Stimulated activated memory B cell treated with anti-CD40 and anti-IgM and Interleukin-4, amounts not matched to agents 10 μg/mL and 1 μg/mL and 100 μg/mL, for 72 hours (primary cell): Measurements from ENCODE around the gene ADGRE3.

ENCODE experiments used
- ATAC-seq: fragments of 150-1000 bp; cut with Tn5 transposase; 2 replicates; pipeline ENCODE4 v1.10.0; 2021
- H3K27ac Mint-ChIP-seq: one replicate; pipeline ENCODE4 v1.8.0; 2022; ENCODE audit warnings: mild to moderate bottlenecking, mixed read lengths
- H3K27me3 Mint-ChIP-seq: one replicate; pipeline ENCODE4 v1.8.0; 2022; ENCODE audit warnings: mixed read lengths
- H3K36me3 Mint-ChIP-seq: one replicate; pipeline ENCODE4 v1.8.0; 2022; ENCODE audit warnings: mixed read lengths
- H3K4me1 Mint-ChIP-seq: one replicate; pipeline ENCODE4 v1.8.0; 2022; ENCODE audit warnings: mixed read lengths
- H3K4me3 Mint-ChIP-seq: one replicate; pipeline ENCODE4 v1.8.0; 2022; ENCODE audit warnings: mild to moderate bottlenecking, moderate library complexity, mixed read lengths
- H3K9me3 Mint-ChIP-seq: one replicate; pipeline ENCODE4 v1.8.0; 2022; ENCODE audit warnings: mixed read lengths

The ADGRE3 gene

GRCh38 chr19:14674764-14675163 lies at the start of gene ADGRE3:
TSS of gene ADGRE3 (minus strand) at chr19:14674844. CDS start at chr19:14674770, 74 bp downstream.
- ATAC-seq = peak; percentile 82
- Mint-ChIP-seq H3K4me3 (no peak within 1 kb of the TSS), H3K9me3 (no peaks in the 10 kb centered on the region), H3K27me3 (no peaks in the 10 kb centered on the region), H3K4me1 (peaks cover 21% of the 10 kb centered on the region), H3K36me3 (no peaks in the 10 kb centered on the region), H3K27ac (peak within 1 kb of the TSS; percentile 22)

- H3K9me3 Mint-ChIP-seq = peaks cover 37% of the 10 kb centered on the region
- ATAC-seq = no peak
- H3K4me3 Mint-ChIP-seq = no peak overlapping the region
- no peaks in the 10 kb centered on the region for H3K4me1 Mint-ChIP-seq
- H3K27ac Mint-ChIP-seq = no peak overlapping the region
- H3K36me3 Mint-ChIP-seq = peaks cover 84% of the 10 kb centered on the region
- no peaks in the 10 kb centered on the region for H3K27me3 Mint-ChIP-seq
Measured at GRCh38 chr19:14722127-14722526, 47.5 kb upstream of the ADGRE3 start.

GRCh38 chr19:14719162-14719561 lies 44.5 kb upstream of the ADGRE3 start:
- H3K9me3 Mint-ChIP-seq = peaks cover 39% of the 10 kb centered on the region
- ATAC-seq = no peak
- peaks cover 97% of the 10 kb centered on the region for H3K36me3 Mint-ChIP-seq
- no peaks in the 10 kb centered on the region for H3K27me3 Mint-ChIP-seq
- H3K27ac Mint-ChIP-seq = no peak overlapping the region
- H3K4me1 Mint-ChIP-seq = no peaks in the 10 kb centered on the region
- no peak overlapping the region for H3K4me3 Mint-ChIP-seq

- ATAC-seq = no peak
- peaks cover 97% of the 10 kb centered on the region for H3K36me3 Mint-ChIP-seq
- H3K27ac Mint-ChIP-seq = no peak overlapping the region
- H3K4me3 Mint-ChIP-seq = no peak overlapping the region
- H3K27me3 Mint-ChIP-seq = no peaks in the 10 kb centered on the region
- H3K4me1 Mint-ChIP-seq = no peaks in the 10 kb centered on the region
- H3K9me3 Mint-ChIP-seq = peaks cover 42% of the 10 kb centered on the region
Measured at GRCh38 chr19:14718522-14719116, 44.0 kb upstream of the ADGRE3 start.

- H3K4me1 Mint-ChIP-seq = no peaks in the 10 kb centered on the region
- H3K27ac Mint-ChIP-seq = no peak overlapping the region
- H3K4me3 Mint-ChIP-seq = no peak overlapping the region
- no peaks in the 10 kb centered on the region for H3K27me3 Mint-ChIP-seq
- H3K9me3 Mint-ChIP-seq = peaks cover 42% of the 10 kb centered on the region
- ATAC-seq = no peak
- peaks cover 99% of the 10 kb centered on the region for H3K36me3 Mint-ChIP-seq
Measured at GRCh38 chr19:14715841-14716240, 41.2 kb upstream of the ADGRE3 start.

- Mint-ChIP-seq H3K36me3 (peaks cover 87% of the 10 kb centered on the region), H3K4me1 (no peaks in the 10 kb centered on the region), H3K9me3 (no peaks in the 10 kb centered on the region), H3K27ac (no peak overlapping the region), H3K4me3 (no peak overlapping the region), H3K27me3 (no peaks in the 10 kb centered on the region)
- ATAC-seq = no peak
Measured at GRCh38 chr19:14704450-14704849, 29.8 kb upstream of the ADGRE3 start.

GRCh38 chr19:14703833-14704232 lies 29.2 kb upstream of the ADGRE3 start:
- Mint-ChIP-seq H3K27me3 (no peaks in the 10 kb centered on the region), H3K36me3 (peaks cover 87% of the 10 kb centered on the region), H3K4me3 (no peak overlapping the region), H3K9me3 (no peaks in the 10 kb centered on the region), H3K27ac (no peak overlapping the region), H3K4me1 (no peaks in the 10 kb centered on the region)
- no peak for ATAC-seq

GRCh38 chr19:14700711-14701375 lies 26.2 kb upstream of the ADGRE3 start:
- Mint-ChIP-seq H3K9me3 (no peaks in the 10 kb centered on the region), H3K4me1 (no peaks in the 10 kb centered on the region), H3K4me3 (no peak overlapping the region), H3K27ac (no peak overlapping the region), H3K36me3 (peaks cover 87% of the 10 kb centered on the region), H3K27me3 (no peaks in the 10 kb centered on the region)
- no peak for ATAC-seq

GRCh38 chr19:14699641-14700040 lies 25.0 kb upstream of the ADGRE3 start:
- Mint-ChIP-seq H3K27me3 (no peaks in the 10 kb centered on the region), H3K9me3 (no peaks in the 10 kb centered on the region), H3K4me1 (no peaks in the 10 kb centered on the region), H3K36me3 (peaks cover 88% of the 10 kb centered on the region), H3K4me3 (no peak overlapping the region), H3K27ac (no peak overlapping the region)
- ATAC-seq = no peak

GRCh38 chr19:14695471-14695870 lies 20.8 kb upstream of the ADGRE3 start:
- Mint-ChIP-seq H3K4me3 (no peak overlapping the region), H3K4me1 (peaks cover 5% of the 10 kb centered on the region), H3K36me3 (peaks cover 51% of the 10 kb centered on the region), H3K27me3 (no peaks in the 10 kb centered on the region), H3K9me3 (no peaks in the 10 kb centered on the region), H3K27ac (no peak overlapping the region)
- ATAC-seq = no peak

- Mint-ChIP-seq H3K27ac (no peak overlapping the region), H3K9me3 (no peaks in the 10 kb centered on the region), H3K4me3 (no peak overlapping the region), H3K36me3 (peaks cover 44% of the 10 kb centered on the region), H3K4me1 (peaks cover 7% of the 10 kb centered on the region), H3K27me3 (no peaks in the 10 kb centered on the region)
- ATAC-seq = no peak
Measured at GRCh38 chr19:14694641-14695266, 20.1 kb upstream of the ADGRE3 start.

- H3K4me1 Mint-ChIP-seq = peaks cover 25% of the 10 kb centered on the region
- H3K27me3 Mint-ChIP-seq = no peaks in the 10 kb centered on the region
- no peaks in the 10 kb centered on the region for H3K9me3 Mint-ChIP-seq
- peak; percentile 98 for ATAC-seq
- H3K4me3 Mint-ChIP-seq = peak within 1 kb of the TSS; percentile 98
- peaks cover 4% of the 10 kb centered on the region for H3K36me3 Mint-ChIP-seq
- peak within 1 kb of the TSS; percentile 99 for H3K27ac Mint-ChIP-seq
Measured at GRCh38 chr19:14689598-14690503, 15.2 kb upstream of the ADGRE3 start, which contains the start of gene ZNF333. TSS of gene ZNF333 (plus strand) at chr19:14690048. CDS start at chr19:14693492, 3,444 bp downstream.

GRCh38 chr19:14686411-14686810 lies 11.8 kb upstream of the ADGRE3 start:
- Mint-ChIP-seq H3K27ac (no peak overlapping the region), H3K27me3 (no peaks in the 10 kb centered on the region), H3K36me3 (no peaks in the 10 kb centered on the region)

GRCh38 chr19:14683439-14683838 lies 8.8 kb upstream of the ADGRE3 start:
- H3K4me3 Mint-ChIP-seq = no peak overlapping the region
- H3K4me1 Mint-ChIP-seq = peaks cover 15% of the 10 kb centered on the region
- H3K9me3 Mint-ChIP-seq = peaks cover 4% of the 10 kb centered on the region
- no peaks in the 10 kb centered on the region for H3K36me3 Mint-ChIP-seq
- ATAC-seq = no peak
- H3K27ac Mint-ChIP-seq = no peak overlapping the region
- no peaks in the 10 kb centered on the region for H3K27me3 Mint-ChIP-seq

More at GRCh38 chr19:14686411-14686810, 11.8 kb upstream of the ADGRE3 start:
- Mint-ChIP-seq H3K4me3 (no peak overlapping the region), H3K4me1 (peaks cover 32% of the 10 kb centered on the region), H3K9me3 (peaks cover 4% of the 10 kb centered on the region)
- ATAC-seq = no peak

GRCh38 chr19:14682084-14682483 lies 7.4 kb upstream of the ADGRE3 start:
- Mint-ChIP-seq H3K4me3 (no peak overlapping the region), H3K27me3 (no peaks in the 10 kb centered on the region), H3K27ac (no peak overlapping the region), H3K9me3 (peaks cover 4% of the 10 kb centered on the region), H3K36me3 (no peaks in the 10 kb centered on the region), H3K4me1 (peaks cover 15% of the 10 kb centered on the region)
- no peak for ATAC-seq
